Gastroesophageal sphincter (tissue), 3 donors: Measurements from ENCODE around the gene ZCCHC14.

Experiments
- CTCF ChIP-seq, 4 experiments: fragments of 200-600 bp in 2 of 4; fragments of 450-650 bp in 2 of 4; sonication (generic) in 1 of 4; IDR thresholded peaks; one replicate each; pipeline ENCODE4 v1.5.1; 2017 to 2019; ENCODE audit warnings: antibody characterized with exemption in 4 of 4, mild to moderate bottlenecking in 2 of 4, moderate library complexity in 2 of 4
- POLR2A ChIP-seq, 2 donors: fragments of 450-650 bp; IDR thresholded peaks; one replicate each; pipeline ENCODE4 v1.6.1; 2017; ENCODE audit warnings: antibody characterized with exemption in 2 of 2, mild to moderate bottlenecking in 2 of 2, moderate library complexity in 1 of 2

DNA sequence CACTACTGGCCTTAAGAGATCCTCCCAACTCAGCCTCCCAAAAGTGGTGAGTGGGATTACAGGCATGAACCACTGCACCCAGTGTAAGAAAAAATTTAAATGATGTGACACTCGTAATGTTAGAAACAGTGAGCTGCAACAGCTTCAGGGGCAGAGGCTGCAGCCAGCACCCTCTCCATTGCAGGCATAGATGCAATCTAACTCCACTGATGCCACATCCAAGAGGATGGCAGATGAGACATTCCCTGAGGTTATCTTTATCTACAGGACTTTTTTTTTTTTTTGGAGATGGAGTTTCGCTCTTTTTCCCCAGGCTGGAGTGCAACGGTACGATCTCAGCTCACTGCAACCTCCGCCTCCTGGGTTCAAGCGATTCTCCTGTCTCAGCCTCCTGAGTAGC is 19.9 kb downstream of the ZCCHC14 start:
- TF ChIP-seq CTCF (IDR thresholded peaks at IDR 0.05) (no peak), POLR2A (IDR thresholded peaks at IDR 0.05) (no peak)
